Adrenal gland (tissue), 12 donors: Measurements from ENCODE around the gene ETFDH. TPM values are rescaled to one million over a fixed set of nuclear protein-coding genes. Genes with fewer than 3 reads are reported as not detected.
"Not testable (repeated sequence)": the region's sequence is repeated elsewhere in the genome, so short reads cannot be mapped to it uniquely, and the experiment has no call there.

Source experiments
- DNase-seq, 7 donors: peaks; one replicate each; pipeline ENCODE4 v3.0.0-alpha.2; 2019 to 2020
- H3K27ac ChIP-seq, 5 donors: fragments of 200-600 bp; sonication (generic) in 4 of 5; 1 replicate in 3 of 5; 2 replicates in 2 of 5; pipeline versions ENCODE4 v1.5.1 to v1.8.0; 2016 to 2020; ENCODE audit warnings: mild to moderate bottlenecking in 1 of 5
- H3K27me3 ChIP-seq: fragments of 200-600 bp; 2 replicates; pipeline ENCODE4 v1.8.0; 2021
- H3K36me3 ChIP-seq, 2 donors: fragments of 200-600 bp; replicated peaks in 1 of 2; 1 replicate in 1 of 2; 2 replicates in 1 of 2; pipeline versions ENCODE4 v1.5.1 to v1.8.0; 2018 to 2022
- H3K4me1 ChIP-seq, 2 donors: fragments of 200-600 bp; replicated peaks in 1 of 2; 1 replicate in 1 of 2; 2 replicates in 1 of 2; pipeline versions ENCODE4 v1.5.1 to v1.8.0; 2018 to 2021
- H3K4me3 ChIP-seq, 4 donors: fragments of 200-600 bp; sonication (generic) in 3 of 4; one replicate each; pipeline ENCODE4 v1.5.1; 2016 to 2018
- H3K9me3 ChIP-seq, 3 donors: fragments of 200-600 bp; sonication (generic) in 1 of 3; replicated peaks in 1 of 3; 1 replicate in 2 of 3; 2 replicates in 1 of 3; pipeline versions ENCODE4 v1.5.1 to v1.8.0; 2016 to 2021
- POLR2A ChIP-seq, 2 donors: fragments of 450-650 bp; IDR thresholded peaks; one replicate each; pipeline ENCODE4 v1.6.1; 2017; ENCODE audit warnings: antibody characterized with exemption in 2 of 2, mild to moderate bottlenecking in 2 of 2, moderate library complexity in 1 of 2
- WGBS, 4 donors: extraction: QIAGEN DNeasy Blood & Tissue Kit in 2 of 4; methylation state at CpG; one replicate each; pipeline versions ENCODE4 v1.1.5 to v1.1.7; 2013 to 2017; 5-methylcytosine and 5-hydroxymethylcytosine counted together
- intact Hi-C, 2 donors: fragments of 100-400 bp; cut with DNase I; formaldehyde crosslinking; loops; one replicate each; pipeline versions ENCODE4 v1.14.1 to v1.15.0; 2022 to 2023
- polyA plus RNA-seq, 3 donors: library from polyadenylated mRNA; stranded (reverse); fragments of 200-250 nt in 2 of 3; fragments of 350-450 nt in 1 of 3; fragmentation: Illumina TruSeq in 1 of 3; extraction: RNeasy Lipid Tissue Mini Kit (QIAGEN cat#74804) in 1 of 3; gene quantifications; one replicate each; pipeline ENCODE4 v1.2.3, GENCODE V29; 2013 to 2014
- total RNA-seq, 9 donors: library from RNA; depleted of rRNA in 4 of 9; stranded (reverse); fragments of >200 nt in 4 of 9; fragments of 120-200 nt in 1 of 9; fragmentation: NEBNext Ultra II Directional in 1 of 9; extraction: Animal tissue kit (Norgen Biotek cat#: 25700) in 1 of 9; gene quantifications; one replicate each; pipeline versions ENCODE4 v1.1.0 to v1.2.4, GENCODE V29; 2013 to 2023
- TF ChIP-seq, protein P1 (sequence below), 6 experiments: fragments of 450-650 bp in 4 of 6; fragments of 200-600 bp in 2 of 6; sonication (generic) in 1 of 6; IDR thresholded peaks; 1 replicate in 5 of 6; 2 replicates in 1 of 6; pipeline versions ENCODE4 v1.5.1 to v1.8.0; 2016 to 2021; ENCODE audit warnings: antibody characterized with exemption in 6 of 6, mild to moderate bottlenecking in 2 of 6, moderate library complexity in 1 of 6
- donor health status: healthy with polysubstance abuse.
- donor health status: Bipolar disorder and iron deficiency.
- donor health status: DM: yes; HTN: yes; CAD: no.
- donor health status: DM: no; HTN: no; CAD: no.
- donor health status: DM: no; HTN: no; CAD: no.
- donor health status: DM: yes; HTN: yes; CAD: no.

The ETFDH gene
- total and polyA plus RNA-seq, 12 donors = 22.7 to 166 (median 86.4) TPM

DNA sequence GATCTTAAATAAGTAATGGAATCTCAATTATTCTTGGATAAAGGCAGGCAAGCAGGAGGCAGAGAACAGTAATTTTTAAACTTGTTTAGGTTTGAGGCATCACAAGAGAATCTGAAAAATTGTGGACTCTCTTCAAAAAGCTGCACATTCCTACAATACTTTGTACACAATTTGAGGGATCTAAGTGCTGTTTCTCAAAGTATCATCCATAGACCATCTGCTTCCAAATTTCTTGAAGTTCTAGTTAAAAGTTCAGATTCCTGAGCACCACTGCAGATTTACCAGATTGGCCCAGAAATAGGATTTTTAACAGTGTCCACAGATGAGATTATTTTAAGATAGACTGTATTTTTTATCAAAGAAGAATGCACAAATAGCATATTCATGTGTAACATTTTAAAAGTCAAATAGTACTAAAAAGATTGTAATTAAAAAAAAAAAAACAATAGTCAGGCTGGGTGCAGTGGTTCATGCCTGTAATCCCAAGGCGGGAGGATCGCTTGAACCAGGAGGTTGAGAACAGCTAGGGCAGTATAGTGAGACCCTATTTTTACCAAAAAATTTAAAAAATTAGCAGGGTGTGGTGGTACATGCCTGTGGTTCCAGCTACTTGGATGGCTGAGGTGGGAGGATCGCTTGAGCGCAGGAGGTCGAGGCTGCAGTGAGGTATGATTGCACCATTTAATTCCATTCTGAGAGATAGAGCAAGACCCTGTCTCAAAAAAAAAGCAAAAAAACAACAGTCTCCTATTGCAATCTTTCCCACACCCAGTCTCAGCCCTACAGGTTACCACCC is 82.5 kb downstream of the ETFDH start:
- WGBS, 4 donors = 92 to 98% (median 97%) methylated on average over 5 of the region's 5 CpGs

DNA sequence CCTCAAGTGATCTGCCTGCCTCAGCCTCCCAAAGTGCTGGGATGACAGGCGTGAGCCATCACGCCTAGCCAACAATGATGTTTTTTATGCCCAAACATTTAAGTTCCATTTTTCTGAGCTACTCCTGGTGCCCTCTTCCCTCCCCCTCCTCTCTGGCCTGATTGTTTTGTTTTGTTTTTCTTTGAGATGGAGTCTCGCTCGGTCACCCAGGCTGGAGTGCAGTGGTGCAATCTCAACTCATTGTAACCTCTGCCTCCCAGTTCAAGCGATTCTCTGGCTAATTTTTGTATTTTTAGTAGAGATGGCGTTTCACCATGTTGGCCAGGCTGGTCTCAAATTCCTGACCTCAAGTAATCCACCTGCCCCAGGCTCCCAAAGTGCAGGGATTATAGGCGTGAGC is 83.7 kb downstream of the ETFDH start:
- 85 to 92% (median 90%) methylated on average over 7 of the region's 7 CpGs for WGBS, 4 donors
- intact Hi-C loops, H3K4me3 ChIP-seq, H3K27me3 ChIP-seq, H3K9me3 ChIP-seq, H3K27ac ChIP-seq, H3K36me3 ChIP-seq, H3K4me1 ChIP-seq, DNase-seq: not testable (repeated sequence)

More for the DNA sequence above, 82.5 kb downstream of the ETFDH start:
- TF ChIP-seq, protein P1, sequence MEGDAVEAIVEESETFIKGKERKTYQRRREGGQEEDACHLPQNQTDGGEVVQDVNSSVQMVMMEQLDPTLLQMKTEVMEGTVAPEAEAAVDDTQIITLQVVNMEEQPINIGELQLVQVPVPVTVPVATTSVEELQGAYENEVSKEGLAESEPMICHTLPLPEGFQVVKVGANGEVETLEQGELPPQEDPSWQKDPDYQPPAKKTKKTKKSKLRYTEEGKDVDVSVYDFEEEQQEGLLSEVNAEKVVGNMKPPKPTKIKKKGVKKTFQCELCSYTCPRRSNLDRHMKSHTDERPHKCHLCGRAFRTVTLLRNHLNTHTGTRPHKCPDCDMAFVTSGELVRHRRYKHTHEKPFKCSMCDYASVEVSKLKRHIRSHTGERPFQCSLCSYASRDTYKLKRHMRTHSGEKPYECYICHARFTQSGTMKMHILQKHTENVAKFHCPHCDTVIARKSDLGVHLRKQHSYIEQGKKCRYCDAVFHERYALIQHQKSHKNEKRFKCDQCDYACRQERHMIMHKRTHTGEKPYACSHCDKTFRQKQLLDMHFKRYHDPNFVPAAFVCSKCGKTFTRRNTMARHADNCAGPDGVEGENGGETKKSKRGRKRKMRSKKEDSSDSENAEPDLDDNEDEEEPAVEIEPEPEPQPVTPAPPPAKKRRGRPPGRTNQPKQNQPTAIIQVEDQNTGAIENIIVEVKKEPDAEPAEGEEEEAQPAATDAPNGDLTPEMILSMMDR (IDR thresholded peaks at IDR 0.05) = no peak
- no peak for TF ChIP-seq POLR2A (IDR thresholded peaks at IDR 0.05)
- no peaks in the 10 kb centered on the region for H3K27me3 ChIP-seq
- intact Hi-C loops = no loop called here
- no peaks in the 10 kb centered on the region for H3K36me3 ChIP-seq
- no peak overlapping the region for H3K4me3 ChIP-seq
- no peak overlapping the region for H3K27ac ChIP-seq
- no peaks in the 10 kb centered on the region for H3K9me3 ChIP-seq
- no peak for DNase-seq
- no peaks in the 10 kb centered on the region for H3K4me1 ChIP-seq

DNA sequence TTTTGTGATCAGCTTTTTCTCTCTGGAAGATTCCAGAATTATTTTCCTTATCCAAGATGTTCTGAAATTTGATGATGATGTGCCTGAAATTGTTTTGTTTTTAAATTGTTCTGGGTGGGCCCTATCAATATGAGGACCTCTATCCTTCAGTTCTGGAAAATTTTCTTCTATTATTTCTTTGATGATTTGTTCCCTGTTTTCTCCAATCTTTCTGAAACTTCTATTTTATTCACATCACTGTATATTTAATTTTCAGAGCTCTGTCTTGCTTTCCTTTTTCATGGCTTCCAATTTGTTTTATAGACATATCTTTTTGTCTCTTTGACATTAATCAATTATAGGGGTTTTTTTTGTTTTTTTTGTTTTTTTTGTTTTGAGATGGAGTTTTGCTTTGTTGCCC is 84.5 kb downstream of the ETFDH start:
- no peak overlapping the region for H3K27ac ChIP-seq
- no peaks in the 10 kb centered on the region for H3K9me3 ChIP-seq
- H3K27me3 ChIP-seq = no peaks in the 10 kb centered on the region
- H3K4me3 ChIP-seq = no peak overlapping the region
- intact Hi-C loops = no loop called here
- H3K36me3 ChIP-seq = no peaks in the 10 kb centered on the region
- TF ChIP-seq, protein P1 (IDR thresholded peaks at IDR 0.05) = no peak
- no peak for TF ChIP-seq POLR2A (IDR thresholded peaks at IDR 0.05)
- DNase-seq = no peak
- no peaks in the 10 kb centered on the region for H3K4me1 ChIP-seq

DNA sequence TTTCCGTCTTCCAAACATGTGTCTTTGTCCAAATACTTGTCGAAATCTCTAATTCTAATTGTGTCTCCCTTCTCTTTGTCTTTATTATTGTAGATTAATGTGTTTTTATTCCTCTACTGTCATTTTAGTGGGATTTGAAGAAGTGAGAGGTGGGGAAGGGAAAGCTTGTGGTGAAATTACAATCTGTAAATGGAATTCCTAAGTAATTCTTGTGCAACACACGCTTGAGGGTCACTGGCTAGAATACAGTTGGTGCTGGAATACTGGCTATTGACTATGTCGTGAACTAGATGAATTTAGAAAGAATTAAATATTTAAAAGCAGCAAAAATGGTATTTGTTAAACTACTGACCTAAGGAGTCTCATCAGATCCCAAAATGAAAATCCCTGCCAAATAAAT is 86.0 kb downstream of the ETFDH start:
- intact Hi-C loops = no loop called here
- H3K4me3 ChIP-seq = no peak overlapping the region
- H3K9me3 ChIP-seq = no peaks in the 10 kb centered on the region
- H3K4me1 ChIP-seq = no peaks in the 10 kb centered on the region
- WGBS, 4 donors = 67 to 85% (median 74%) methylated on average over 4 of the region's 4 CpGs
- no peak overlapping the region for H3K27ac ChIP-seq
- H3K36me3 ChIP-seq = no peaks in the 10 kb centered on the region
- H3K27me3 ChIP-seq = no peaks in the 10 kb centered on the region
- DNase-seq = no peak
- TF ChIP-seq, protein P1 (IDR thresholded peaks at IDR 0.05) = no peak
- TF ChIP-seq POLR2A (IDR thresholded peaks at IDR 0.05) = no peak

DNA sequence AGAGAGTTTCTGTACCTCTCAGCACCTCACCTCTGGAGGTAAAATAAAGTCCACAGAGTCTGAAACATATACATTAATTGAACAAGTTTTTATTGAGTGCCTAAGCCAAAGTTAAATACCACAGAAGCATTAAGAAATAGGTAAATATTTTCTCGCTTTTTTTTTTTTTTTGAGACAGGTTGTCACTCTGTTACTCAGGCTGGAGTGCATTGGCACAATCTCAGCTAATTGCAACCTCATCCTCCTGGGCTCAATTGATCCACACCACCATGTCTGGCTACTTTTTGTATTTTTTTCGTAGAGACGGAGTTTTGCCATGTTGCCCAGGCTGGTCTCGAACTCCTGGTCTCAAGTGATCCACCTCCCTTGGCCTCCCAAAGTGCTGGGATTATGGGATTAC is 86.6 kb downstream of the ETFDH start:
- intact Hi-C loops = no loop called here
- Histone ChIP-seq H3K9me3 (no peaks in the 10 kb centered on the region), H3K27ac (no peak overlapping the region), H3K4me3 (no peak overlapping the region), H3K4me1 (no peaks in the 10 kb centered on the region), H3K36me3 (no peaks in the 10 kb centered on the region), H3K27me3 (no peaks in the 10 kb centered on the region)
- TF ChIP-seq, protein P1 (IDR thresholded peaks at IDR 0.05) = no peak
- no peak for DNase-seq
- WGBS, 4 donors = 85 to 95% (median 90%) methylated on average over 4 of the region's 4 CpGs
